Sciatic nerve (tissue), 2 donors: ENCODE measurements around the gene PHF2. TPM values are rescaled to one million over a fixed set of nuclear protein-coding genes. Genes with fewer than 3 reads are reported as not detected.

Experiments used
- ATAC-seq: fragments of 200-7000 bp; cut with Tn5 transposase; one replicate; pipeline ENCODE4 v1.9.1; 2020; ENCODE audit warnings: mild to moderate bottlenecking, moderate library complexity
- DNase-seq: peaks from one replicate; pipeline ENCODE4 v3.0.0-alpha.2; 2020; ENCODE audit warnings: low spot score
- intact Hi-C: fragments of 100-400 bp; cut with DNase I; formaldehyde crosslinking; loops from one replicate; pipeline ENCODE4 v1.14.2; 2022
- total RNA-seq: library from RNA; stranded (reverse); fragmentation: NEBNext Ultra II Directional; extraction: Animal tissue kit (Norgen Biotek cat#: 25700); gene quantifications from one replicate; pipeline ENCODE4 v1.2.1, GENCODE V29; 2021
- donor health status: DM: no; HTN: no; CAD: no.
- donor health status: DM: no; HTN: no; CAD: no.

Gene PHF2
- total RNA-seq, 1 donor from 2014 or later = 41.5 TPM

- intact Hi-C loops = loop anchor here (5.0 kb wide), 1 partner anchor 288 kb away; no protein-coding TSS in a partner anchor
- DNase-seq = peak; percentile 33
- no peak for ATAC-seq
Observed at GRCh38 chr9:93679536-93680442, 103.4 kb downstream of the PHF2 start.

GRCh38 chr9:93680443-93681268 is 104.3 kb downstream of the PHF2 start:
- intact Hi-C loops = loop anchor here (5.0 kb wide), 1 partner anchor 287 kb away; no protein-coding TSS in a partner anchor
- DNase-seq = peak; percentile 49
- ATAC-seq = no peak

DNA sequence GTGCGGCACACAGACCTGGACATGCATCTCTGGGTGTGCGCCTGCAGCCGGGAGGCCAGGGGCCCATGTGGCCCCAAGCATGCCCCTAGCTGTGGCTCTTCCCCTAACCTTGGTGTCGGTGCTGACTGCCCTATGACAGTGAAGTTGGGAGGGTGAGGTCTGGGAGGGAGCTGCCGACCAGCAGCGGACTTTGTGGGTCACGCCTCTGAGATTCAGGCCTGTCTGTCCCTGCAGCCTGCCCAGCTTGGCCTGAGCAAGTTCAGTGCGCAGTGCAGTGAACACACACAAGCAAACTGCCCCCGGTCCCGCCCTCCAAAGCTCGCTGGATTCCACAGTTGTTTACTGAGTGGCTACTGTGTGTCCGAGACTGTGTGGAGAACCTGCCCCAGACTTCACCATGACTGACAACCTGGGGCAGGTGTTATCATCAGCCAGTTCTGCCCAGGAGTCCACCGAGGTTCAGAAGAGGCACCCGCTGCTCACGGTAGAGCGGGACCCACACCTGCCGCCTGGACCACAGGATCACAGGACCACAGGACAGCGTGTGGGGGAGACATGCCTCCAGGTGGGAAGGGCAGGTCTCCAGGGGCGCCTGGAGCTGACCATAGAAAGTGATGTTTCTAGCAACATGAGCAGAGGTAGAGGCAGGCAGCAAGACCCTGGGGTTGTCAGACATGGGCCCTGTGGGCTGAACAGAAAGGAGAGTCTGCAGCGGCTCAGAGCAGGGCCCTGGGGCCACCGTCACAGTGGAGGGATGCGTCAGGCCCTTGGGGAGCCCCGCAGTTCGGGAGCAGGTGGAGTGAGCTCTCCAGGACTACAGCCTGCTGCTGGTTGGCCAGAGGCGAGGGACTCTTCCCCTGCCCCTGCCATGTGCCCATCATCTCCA is 105.1 kb downstream of the PHF2 start:
- no peak for ATAC-seq
- intact Hi-C loops = loop anchor here (5.0 kb wide), 1 partner anchor 286 kb away; no protein-coding TSS in a partner anchor
- DNase-seq = peak; percentile 35

- DNase-seq (peak; percentile 76), ATAC-seq (peak; percentile 44)
- intact Hi-C loops = loop anchor here (5.0 kb wide), 1 partner anchor 285 kb away; no protein-coding TSS in a partner anchor
Observed at GRCh38 chr9:93682155-93682968, 106.0 kb downstream of the PHF2 start.

DNA sequence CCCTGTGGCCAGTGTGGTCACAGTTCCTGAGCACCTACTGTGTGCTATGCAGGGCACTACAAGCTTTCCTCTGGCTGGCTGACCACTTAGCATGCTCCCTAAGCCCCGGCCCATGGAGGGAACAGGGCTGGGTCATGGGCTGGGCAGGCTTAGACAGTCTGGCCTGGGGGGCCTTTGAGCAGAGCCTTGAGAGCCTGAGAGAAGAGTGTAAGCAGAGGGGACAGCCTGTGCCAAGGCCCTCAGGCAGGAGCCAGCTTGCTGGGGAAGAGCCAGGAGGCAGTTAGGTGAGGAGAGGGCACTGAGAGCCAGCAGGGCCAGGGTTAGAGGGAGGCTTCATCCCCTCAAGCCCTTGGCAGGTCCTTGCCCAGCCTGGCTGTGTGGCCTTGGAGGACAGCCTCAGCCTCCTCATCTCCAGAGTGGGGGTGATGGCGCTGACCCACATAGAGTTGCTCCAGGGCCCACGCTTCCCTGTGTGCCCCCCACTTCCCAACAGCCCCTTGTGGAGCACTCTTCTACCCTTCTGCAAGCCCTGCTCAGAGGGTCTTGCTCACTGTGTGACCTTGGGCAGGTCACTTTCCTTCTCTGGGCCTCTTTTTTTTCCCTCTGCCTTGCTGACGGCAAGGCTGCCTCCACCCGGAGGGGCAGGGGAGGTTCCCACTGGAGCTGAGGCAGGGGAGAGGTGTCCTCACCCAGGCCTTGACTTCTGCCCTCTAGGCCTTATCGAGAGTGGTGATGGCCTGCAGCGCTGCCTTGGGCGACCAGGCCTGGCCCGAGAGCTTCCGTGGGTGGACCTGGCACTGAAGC is 107.1 kb downstream of the PHF2 start:
- peak; percentile 35 for DNase-seq

GRCh38 chr9:93684161-93684765 is 107.9 kb downstream of the PHF2 start:
- ATAC-seq (no peak), DNase-seq (peak; percentile 31)
- intact Hi-C loops = loop anchor here (5.0 kb wide), 1 partner anchor 283 kb away; no protein-coding TSS in a partner anchor

More for the DNA sequence above, 107.1 kb downstream of the PHF2 start:
- intact Hi-C loops = loop anchor here (5.0 kb wide), 1 partner anchor 284 kb away; no protein-coding TSS in a partner anchor
- no peak for ATAC-seq

- intact Hi-C loops = loop anchor here (5.0 kb wide), 1 partner anchor 282 kb away; no protein-coding TSS in a partner anchor
- DNase-seq (peak; percentile 14), ATAC-seq (no peak)
Observed at GRCh38 chr9:93684806-93685543, 108.6 kb downstream of the PHF2 start.

GRCh38 chr9:93686127-93686879 is 109.9 kb downstream of the PHF2 start:
- no peak for ATAC-seq
- DNase-seq = no peak
- intact Hi-C loops = no loop called here

- DNase-seq = peak; percentile 35
- intact Hi-C loops = no loop called here
- ATAC-seq = no peak
Observed at GRCh38 chr9:93686880-93687236, 110.5 kb downstream of the PHF2 start.

DNA sequence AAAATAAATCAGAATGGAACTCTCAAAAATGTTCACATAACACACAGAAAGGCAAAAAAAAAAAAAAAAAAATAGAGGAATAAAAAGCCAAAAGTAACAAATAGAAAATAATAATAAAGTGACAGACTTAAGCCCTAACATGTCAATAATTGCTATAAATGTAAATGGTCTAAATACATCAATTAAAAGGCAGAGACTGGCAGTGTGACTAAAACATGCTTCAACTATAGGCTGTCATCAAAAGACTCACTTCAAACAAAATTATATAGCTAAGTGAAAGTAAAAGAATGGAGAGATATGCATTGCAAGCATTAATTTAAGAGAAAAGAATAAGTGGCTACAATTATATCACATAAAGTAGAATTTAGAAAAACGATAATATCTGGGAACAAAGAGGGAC is 114.2 kb downstream of the PHF2 start:
- ATAC-seq (no peak), DNase-seq (no peak)
- intact Hi-C loops = no loop called here

DNA sequence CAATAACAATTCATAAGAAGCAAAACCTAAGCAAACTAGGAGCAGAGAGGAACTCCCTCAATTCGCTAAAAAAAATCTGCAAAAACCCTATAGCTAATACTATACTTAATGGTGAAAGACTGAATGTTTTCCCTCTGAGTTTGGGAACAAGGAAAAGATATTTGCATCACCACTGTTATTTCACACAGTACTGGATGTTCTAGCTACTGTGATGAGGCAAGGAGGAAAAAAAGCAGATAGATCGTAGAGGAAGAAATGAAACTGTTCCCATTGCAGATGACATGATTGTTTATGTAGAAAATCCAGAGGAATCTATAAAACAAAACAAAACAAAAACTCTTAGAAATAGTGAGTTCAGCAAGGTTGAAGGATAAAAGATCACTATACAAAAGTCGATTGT is 116.7 kb downstream of the PHF2 start:
- DNase-seq = no peak
- intact Hi-C loops = no loop called here
- no peak for ATAC-seq

GRCh38 chr9:93697352-93698139 is 121.2 kb downstream of the PHF2 start:
- DNase-seq = no peak

GRCh38 chr9:93698140-93698908 is 121.9 kb downstream of the PHF2 start:
- intact Hi-C loops = no loop called here
- ATAC-seq (no peak), DNase-seq (no peak)

More at GRCh38 chr9:93697352-93698139, 121.2 kb downstream of the PHF2 start:
- ATAC-seq = no peak
- intact Hi-C loops = no loop called here

DNA sequence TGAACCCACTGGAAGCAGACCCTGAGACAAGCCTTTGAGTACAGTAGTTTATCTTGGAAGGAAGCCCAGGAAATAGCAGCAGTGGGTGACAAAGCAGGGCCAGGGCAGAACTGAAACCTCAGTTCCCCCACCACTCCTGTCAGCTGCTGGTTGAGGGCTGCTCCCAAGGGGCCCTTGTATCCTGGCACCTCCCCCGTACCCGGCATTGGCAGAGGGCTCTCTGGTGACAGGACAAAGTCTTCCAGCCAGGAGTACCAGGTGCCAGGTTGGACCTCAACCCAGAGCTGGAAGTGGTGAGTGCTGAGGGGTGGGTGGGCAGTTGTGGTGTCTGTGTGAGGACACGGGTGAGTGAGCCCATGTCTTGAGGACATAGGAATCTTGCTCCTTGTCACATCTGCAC is 123.3 kb downstream of the PHF2 start:
- no peak for ATAC-seq
- intact Hi-C loops = no loop called here
- DNase-seq = no peak
